Activated CD4-positive, alpha-beta memory T cell treated with anti-CD3 and anti-CD28 coated beads, Interleukin-2, amount 10 ng/mL, durations not matched to agents 7 days and 5 days (primary cell): Measurements from ENCODE around the gene ORMDL1. TPM values are rescaled to one million over a fixed set of nuclear protein-coding genes. Genes with fewer than 3 reads are reported as not detected.

Experiments
- CTCF ChIA-PET: fragments of 350-600 bp; sonication (Branson Sonifier 250); formaldehyde crosslinking; loops from one replicate; lab custom pipeline; 2021; ENCODE audit warnings: antibody characterized with exemption, inconsistent platforms; lab: Charles Lee
- POLR2A ChIA-PET: fragments of 350-600 bp; sonication (Branson Sonifier 250); formaldehyde crosslinking; loops from one replicate; lab custom pipeline; 2021; ENCODE audit warnings: antibody characterized with exemption; lab: Charles Lee
- DNase-seq: peaks from one replicate; pipeline ENCODE4 v3.0.0-alpha.2; 2020
- H3K27ac Mint-ChIP-seq: one replicate; pipeline ENCODE4 v1.8.0; 2021; ENCODE audit warnings: mild to moderate bottlenecking, mixed read lengths
- H3K27me3 Mint-ChIP-seq: one replicate; pipeline ENCODE4 v1.8.0; 2021; ENCODE audit warnings: mixed read lengths
- H3K36me3 Mint-ChIP-seq: one replicate; pipeline ENCODE4 v1.8.0; 2021; ENCODE audit warnings: low read depth, mixed read lengths
- H3K4me1 Mint-ChIP-seq: one replicate; pipeline ENCODE4 v1.8.0; 2021; ENCODE audit warnings: mixed read lengths
- H3K4me3 Mint-ChIP-seq: one replicate; pipeline ENCODE4 v1.8.0; 2021; ENCODE audit warnings: mild to moderate bottlenecking, mixed read lengths
- H3K9me3 Mint-ChIP-seq: one replicate; pipeline ENCODE4 v1.8.0; 2021; ENCODE audit warnings: mixed read lengths
- total RNA-seq, 2 experiments: library from RNA; stranded (reverse); gene quantifications; one replicate each; pipeline ENCODE4 v1.2.3, GENCODE V29; 2021

ORMDL1 gene
- total RNA-seq, 2 experiments from 2014 or later = 87.4 to 89.4 TPM

DNA sequence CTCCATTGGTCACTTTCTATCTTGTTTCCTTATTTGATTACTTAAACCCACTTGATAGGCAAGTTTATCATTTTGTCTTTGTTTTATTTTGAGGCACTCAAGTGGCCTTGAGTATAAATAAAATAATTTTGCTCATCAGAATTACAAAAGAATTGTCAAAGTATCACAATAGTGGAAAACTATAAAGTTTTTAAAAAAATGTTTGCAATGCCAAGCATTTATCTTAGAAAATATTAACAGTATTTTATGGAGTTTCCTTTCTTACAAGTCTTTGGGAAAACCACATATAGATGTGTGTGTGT is 14.8 kb upstream of the ORMDL1 start:
- no peak for DNase-seq
- Mint-ChIP-seq H3K27me3 (no peaks in the 10 kb centered on the region), H3K4me3 (no peak overlapping the region), H3K4me1 (peaks cover 5% of the 10 kb centered on the region), H3K36me3 (peaks cover 24% of the 10 kb centered on the region), H3K9me3 (no peaks in the 10 kb centered on the region), H3K27ac (no peak overlapping the region)
- POLR2A ChIA-PET = interaction anchor here (0.6 to 1.4 kb wide), 3 partner anchors 10 to 36 kb away, joined by 3 to 4 read pairs (median 4); partner anchors contain the start of gene OSGEPL1
- CTCF ChIA-PET = interaction anchor here (0.7 to 3.0 kb wide), 15 partner anchors 9 to 474 kb away, joined by 3 to 18 read pairs (median 4); partner anchors contain the start of gene OSGEPL1

DNA sequence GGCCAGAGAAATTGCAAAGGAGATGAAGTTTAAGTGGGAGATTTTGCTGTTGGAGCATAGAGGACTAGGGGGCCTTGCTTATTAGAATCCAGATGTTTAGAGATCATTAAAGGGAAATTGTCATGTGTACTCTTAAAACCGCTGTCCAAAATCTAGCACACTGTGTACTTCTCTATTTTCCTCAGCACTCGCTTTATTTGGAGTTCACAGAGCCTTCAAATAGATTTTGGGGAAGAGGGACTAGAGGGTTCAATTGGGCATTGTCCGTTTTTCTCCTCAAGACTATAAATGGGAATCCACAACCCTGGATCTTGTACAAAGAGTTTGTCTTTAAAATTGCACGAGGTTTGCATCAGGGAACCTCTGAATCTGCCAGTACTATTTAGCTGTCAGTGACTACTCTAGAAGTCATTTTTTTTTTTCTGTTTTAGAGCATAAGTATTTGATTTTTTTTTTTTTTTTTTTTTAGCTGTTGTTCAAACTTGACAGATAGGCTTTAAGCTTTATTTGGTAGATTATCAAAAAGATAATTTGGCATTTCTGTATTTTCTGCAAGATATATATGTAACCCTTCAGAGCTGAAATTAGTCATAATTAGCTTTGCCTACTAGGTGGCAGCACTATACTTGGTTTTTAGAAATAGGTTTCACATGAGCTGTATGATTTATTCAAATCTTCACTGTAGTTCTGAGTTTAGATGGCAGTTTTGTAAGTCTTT is 14.3 kb upstream of the ORMDL1 start:
- POLR2A ChIA-PET = interaction anchor here (0.6 to 1.4 kb wide), 4 partner anchors 9 to 36 kb away, joined by 3 to 4 read pairs (median 4); partner anchors contain the start of genes ORMDL1, OSGEPL1 and PMS1

DNA sequence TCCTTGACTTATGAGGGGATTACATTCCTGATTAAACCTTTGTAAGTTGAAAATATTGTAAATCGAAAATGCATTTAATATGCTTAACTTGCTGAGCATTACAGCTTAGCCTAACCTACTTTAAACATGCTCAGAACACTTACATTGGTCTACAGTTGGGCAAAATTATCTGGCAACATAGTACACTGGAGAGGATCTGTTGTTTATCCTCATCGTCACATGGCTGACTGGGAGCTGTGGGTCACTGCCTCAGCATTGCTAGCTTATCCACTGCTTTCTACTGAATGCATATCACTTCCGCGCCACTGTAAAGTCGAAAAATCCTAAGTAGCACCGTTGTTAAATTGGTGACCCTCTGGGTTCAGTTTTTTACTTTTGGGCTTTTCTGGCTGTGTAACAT is 13.8 kb upstream of the ORMDL1 start:
- ChIA-PET CTCF (interaction anchor here (1.0 to 3.0 kb wide), 3 partner anchors 23 to 39 kb away, joined by 4 to 18 read pairs (median 8); partner anchors contain the start of gene OSGEPL1), POLR2A (interaction anchor here (1.0 to 1.4 kb wide), 3 partner anchors 9 to 35 kb away, joined by 3 to 4 read pairs (median 4); partner anchors contain the start of genes ORMDL1, OSGEPL1 and PMS1)
- Mint-ChIP-seq H3K36me3 (peaks cover 31% of the 10 kb centered on the region), H3K4me1 (peaks cover 7% of the 10 kb centered on the region), H3K27me3 (no peaks in the 10 kb centered on the region), H3K27ac (no peak overlapping the region), H3K9me3 (no peaks in the 10 kb centered on the region), H3K4me3 (no peak overlapping the region)
- no peak for DNase-seq

More for the DNA sequence above, 14.3 kb upstream of the ORMDL1 start:
- CTCF ChIA-PET = interaction anchor here (0.7 to 3.0 kb wide), 15 partner anchors 8 to 474 kb away, joined by 3 to 18 read pairs (median 4); partner anchors contain the start of gene OSGEPL1
- DNase-seq = no peak
- H3K4me3 Mint-ChIP-seq = no peak overlapping the region
- no peak overlapping the region for H3K27ac Mint-ChIP-seq
- no peaks in the 10 kb centered on the region for H3K27me3 Mint-ChIP-seq
- peaks cover 5% of the 10 kb centered on the region for H3K4me1 Mint-ChIP-seq
- no peaks in the 10 kb centered on the region for H3K9me3 Mint-ChIP-seq
- H3K36me3 Mint-ChIP-seq = peaks cover 27% of the 10 kb centered on the region

DNA sequence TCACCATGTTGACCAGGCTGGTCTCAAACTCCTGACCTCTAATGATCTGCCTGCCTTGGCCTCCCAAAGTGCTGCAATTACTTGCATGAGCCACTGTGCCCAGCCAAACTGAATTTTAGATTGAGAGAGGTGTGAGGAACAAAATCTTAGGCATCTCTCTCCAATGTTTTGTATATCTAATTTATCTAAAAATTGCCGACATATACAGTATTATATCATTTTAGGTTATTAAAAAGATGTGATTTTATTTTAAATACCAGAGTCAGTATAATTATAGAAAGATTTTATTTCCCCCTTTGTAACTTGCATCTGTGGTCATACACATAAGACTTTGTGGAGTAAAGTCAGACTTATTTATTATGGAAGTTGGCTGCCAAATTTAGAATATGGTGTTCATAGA is 10.2 kb upstream of the ORMDL1 start:
- Mint-ChIP-seq H3K9me3 (no peaks in the 10 kb centered on the region), H3K27ac (no peak overlapping the region), H3K36me3 (peaks cover 25% of the 10 kb centered on the region), H3K4me1 (peaks cover 21% of the 10 kb centered on the region), H3K4me3 (no peak overlapping the region), H3K27me3 (no peaks in the 10 kb centered on the region)
- ChIA-PET POLR2A (no interaction called here), CTCF (interaction anchor here (1.1 to 1.4 kb wide), 2 partner anchors 10 to 32 kb away, joined by 3 to 4 read pairs; partner anchors contain the start of genes ORMDL1, OSGEPL1 and PMS1)
- no peak for DNase-seq

DNA sequence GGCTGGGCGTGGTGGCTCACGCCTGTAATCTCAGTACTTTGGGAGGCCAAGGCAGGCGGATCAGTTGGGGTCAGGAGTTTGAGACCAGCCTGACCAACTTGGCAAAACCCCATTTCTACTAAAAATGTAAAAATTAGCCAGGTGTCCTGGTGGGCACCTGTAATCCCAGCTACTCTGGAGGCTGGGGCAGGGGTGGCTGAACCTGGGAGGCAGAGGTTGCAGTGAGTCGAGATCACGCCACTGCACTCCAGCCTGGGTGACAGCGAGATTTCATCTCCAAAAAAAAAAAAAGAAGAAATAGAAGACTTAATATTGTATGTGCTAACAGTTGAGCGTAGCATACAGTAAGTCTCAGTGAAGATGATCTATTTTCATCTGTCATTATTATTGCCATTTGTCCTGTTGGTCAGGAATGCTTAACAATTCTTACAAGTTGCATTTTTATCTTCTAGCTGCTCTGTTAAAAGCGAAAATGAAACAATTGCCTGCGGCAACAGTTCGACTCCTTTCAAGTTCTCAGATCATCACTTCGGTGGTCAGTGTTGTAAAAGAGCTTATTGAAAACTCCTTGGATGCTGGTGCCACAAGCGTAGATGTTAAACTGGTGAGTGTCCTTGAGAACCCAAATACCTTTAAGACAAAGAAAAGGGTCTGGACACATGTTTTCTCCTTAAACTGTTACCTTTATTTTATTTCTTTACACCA is 7.4 kb upstream of the ORMDL1 start:
- H3K9me3 Mint-ChIP-seq = no peaks in the 10 kb centered on the region
- peak overlapping the region; percentile 65 for H3K27ac Mint-ChIP-seq
- peak; percentile 37 for DNase-seq
- peak overlapping the region; percentile 68 for H3K4me3 Mint-ChIP-seq
- no peaks in the 10 kb centered on the region for H3K27me3 Mint-ChIP-seq
- CTCF ChIA-PET = interaction anchor here (0.7 to 3.6 kb wide), 4 partner anchors 7 to 150 kb away, joined by 3 to 27 read pairs (median 4); partner anchors contain the start of gene OSGEPL1
- peaks cover 28% of the 10 kb centered on the region for H3K36me3 Mint-ChIP-seq
- peaks cover 31% of the 10 kb centered on the region for H3K4me1 Mint-ChIP-seq
- POLR2A ChIA-PET = interaction anchor here (0.6 to 1.6 kb wide), 4 partner anchors 8 to 130 kb away, joined by 3 to 6 read pairs (median 4); partner anchors contain the start of gene OSGEPL1

DNA sequence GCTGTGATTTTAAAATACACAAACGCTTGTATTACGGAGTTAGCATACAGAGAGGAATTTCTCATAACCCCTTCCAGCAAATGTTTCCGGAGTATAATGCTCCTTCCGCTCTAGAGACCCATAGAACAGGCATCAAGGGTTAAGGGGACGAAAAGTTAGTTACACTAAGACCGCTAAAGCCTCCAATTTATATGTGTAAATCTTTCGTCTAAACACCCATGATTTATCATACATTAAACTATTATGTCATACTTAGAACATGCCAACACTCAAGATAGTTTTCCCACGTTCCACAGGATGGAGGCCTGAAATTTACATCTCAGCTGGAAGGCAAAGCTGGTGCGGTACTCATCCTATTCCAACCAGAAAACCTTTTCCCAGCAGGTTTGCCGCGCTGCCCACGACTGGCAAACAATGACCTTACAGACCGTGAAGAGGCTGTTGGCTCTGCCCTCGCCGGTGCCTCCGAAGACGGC is 650 bp downstream of the ORMDL1 start:
- peaks cover 71% of the 10 kb centered on the region for H3K36me3 Mint-ChIP-seq
- no peaks in the 10 kb centered on the region for H3K27me3 Mint-ChIP-seq
- CTCF ChIA-PET = interaction anchor here (0.7 to 2.3 kb wide), 5 partner anchors 15 to 124 kb away, joined by 3 to 25 read pairs (median 3); partner anchors contain the start of genes ASNSD1 and OSGEPL1
- H3K9me3 Mint-ChIP-seq = no peaks in the 10 kb centered on the region
- peaks cover 62% of the 10 kb centered on the region for H3K4me1 Mint-ChIP-seq
- DNase-seq = no peak
- peak overlapping the region; percentile 93 for H3K4me3 Mint-ChIP-seq
- peak overlapping the region; percentile 93 for H3K27ac Mint-ChIP-seq
- POLR2A ChIA-PET = interaction anchor here (0.6 to 8.8 kb wide), 14 partner anchors 8 to 867 kb away, joined by 3 to 104 read pairs (median 4); partner anchors contain the start of genes ANKAR, OSGEPL1 and WDR75

DNA sequence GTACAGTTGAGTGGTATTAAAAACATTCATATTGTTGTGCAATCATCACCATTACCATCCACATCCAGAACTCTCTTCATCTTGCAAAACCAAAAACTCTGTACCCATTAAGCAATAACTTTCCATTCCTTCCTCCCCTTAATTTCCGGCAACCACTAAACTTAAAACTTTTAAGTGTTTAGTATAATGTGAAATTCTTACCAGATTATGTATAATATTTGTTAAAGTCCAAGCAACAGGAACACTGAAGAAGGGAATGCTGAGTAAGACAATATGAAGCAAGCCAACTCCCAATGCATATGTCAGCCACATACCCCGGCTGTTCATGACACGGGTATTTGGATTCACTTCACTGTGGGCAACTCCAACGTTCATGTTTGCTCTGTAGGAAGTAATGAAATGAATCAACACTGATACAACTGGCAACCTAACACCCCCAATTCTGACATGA is 1.9 kb downstream of the ORMDL1 start:
- H3K9me3 Mint-ChIP-seq = no peaks in the 10 kb centered on the region
- peak overlapping the region; percentile 93 for H3K27ac Mint-ChIP-seq
- peaks cover 60% of the 10 kb centered on the region for H3K4me1 Mint-ChIP-seq
- peak overlapping the region; percentile 93 for H3K4me3 Mint-ChIP-seq
- ChIA-PET POLR2A (interaction anchor here (0.7 to 8.8 kb wide), 5 partner anchors 9 to 537 kb away, joined by 3 to 104 read pairs (median 6); partner anchors contain the start of genes HIBCH and OSGEPL1), CTCF (interaction anchor here (1.4 kb wide), 1 partner anchor 19 kb away, joined by 7 read pairs; the partner anchor contains the start of gene OSGEPL1)
- DNase-seq = peak; percentile 21
- no peaks in the 10 kb centered on the region for H3K27me3 Mint-ChIP-seq
- H3K36me3 Mint-ChIP-seq = peaks cover 76% of the 10 kb centered on the region

DNA sequence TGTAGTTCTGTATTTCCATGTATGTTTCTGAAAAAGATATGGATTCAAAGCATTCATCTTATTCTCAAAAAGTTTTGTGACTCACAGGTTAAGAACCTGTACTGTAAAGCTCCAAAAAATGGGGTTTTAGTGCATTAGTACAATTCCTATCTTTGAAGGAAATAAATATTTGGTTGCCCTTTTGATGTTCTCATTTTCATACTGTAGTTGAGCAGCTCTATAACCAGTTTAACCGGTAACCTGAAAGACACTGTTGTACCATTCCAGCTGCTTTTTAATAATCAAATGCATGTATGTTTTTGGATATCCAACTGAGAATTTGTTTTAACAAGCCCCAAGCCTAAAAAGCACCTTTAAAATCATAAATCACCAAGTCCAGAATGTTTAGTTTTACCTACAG is 11.9 kb downstream of the ORMDL1 start:
- no peak overlapping the region for H3K4me3 Mint-ChIP-seq
- ChIA-PET POLR2A (interaction anchor here (1.0 to 1.9 kb wide), 2 partner anchors 9 to 10 kb away, joined by 3 to 7 read pairs; partner anchors contain the start of gene OSGEPL1), CTCF (interaction anchor here (0.6 to 1.6 kb wide), 3 partner anchors 9 to 64 kb away, joined by 4 to 10 read pairs (median 5); partner anchors contain the start of gene OSGEPL1)
- H3K36me3 Mint-ChIP-seq = peaks cover 51% of the 10 kb centered on the region
- peaks cover 5% of the 10 kb centered on the region for H3K4me1 Mint-ChIP-seq
- no peaks in the 10 kb centered on the region for H3K27me3 Mint-ChIP-seq
- no peaks in the 10 kb centered on the region for H3K9me3 Mint-ChIP-seq
- DNase-seq = no peak
- H3K27ac Mint-ChIP-seq = no peak overlapping the region

DNA sequence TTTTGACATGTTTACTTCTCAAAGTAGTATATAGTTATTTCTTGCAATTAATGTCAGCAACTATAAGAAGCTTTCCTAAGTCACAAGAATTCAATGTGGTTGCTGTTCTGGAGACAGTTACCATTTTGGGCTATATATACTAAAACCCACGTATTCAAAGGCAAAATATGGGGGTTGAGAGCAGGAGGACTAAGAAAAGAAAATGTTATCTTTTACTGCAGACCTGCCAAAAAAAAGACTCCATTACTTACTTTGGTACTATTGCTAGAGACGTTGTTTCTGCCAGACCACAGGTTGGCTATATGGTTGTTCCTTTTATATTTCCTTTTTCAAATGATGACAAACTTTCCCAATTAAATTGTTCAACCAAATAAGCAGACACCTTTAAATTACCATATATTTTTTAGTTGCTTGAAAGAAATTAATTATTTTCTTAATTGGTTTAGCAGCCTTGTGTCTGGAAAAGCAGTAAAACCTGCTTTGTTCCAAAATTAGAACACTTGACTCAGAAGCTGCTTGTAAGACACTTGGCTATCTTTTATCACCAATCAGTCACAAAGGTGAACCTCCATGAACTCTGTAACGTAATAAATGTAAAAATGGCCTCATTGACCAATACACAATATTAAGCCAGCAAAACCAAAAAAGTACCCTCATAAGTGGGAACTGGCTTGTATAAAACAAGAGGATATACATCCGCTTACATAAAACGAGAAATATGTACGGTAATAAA is 13.4 kb downstream of the ORMDL1 start:
- Mint-ChIP-seq H3K36me3 (peaks cover 55% of the 10 kb centered on the region), H3K9me3 (no peaks in the 10 kb centered on the region), H3K4me3 (no peak overlapping the region), H3K27me3 (no peaks in the 10 kb centered on the region), H3K27ac (no peak overlapping the region), H3K4me1 (peaks cover 5% of the 10 kb centered on the region)
- POLR2A ChIA-PET = no interaction called here
- CTCF ChIA-PET = interaction anchor here (1.6 kb wide), 1 partner anchor 8 kb away, joined by 10 read pairs; the partner anchor contains the start of gene OSGEPL1
- DNase-seq = no peak

DNA sequence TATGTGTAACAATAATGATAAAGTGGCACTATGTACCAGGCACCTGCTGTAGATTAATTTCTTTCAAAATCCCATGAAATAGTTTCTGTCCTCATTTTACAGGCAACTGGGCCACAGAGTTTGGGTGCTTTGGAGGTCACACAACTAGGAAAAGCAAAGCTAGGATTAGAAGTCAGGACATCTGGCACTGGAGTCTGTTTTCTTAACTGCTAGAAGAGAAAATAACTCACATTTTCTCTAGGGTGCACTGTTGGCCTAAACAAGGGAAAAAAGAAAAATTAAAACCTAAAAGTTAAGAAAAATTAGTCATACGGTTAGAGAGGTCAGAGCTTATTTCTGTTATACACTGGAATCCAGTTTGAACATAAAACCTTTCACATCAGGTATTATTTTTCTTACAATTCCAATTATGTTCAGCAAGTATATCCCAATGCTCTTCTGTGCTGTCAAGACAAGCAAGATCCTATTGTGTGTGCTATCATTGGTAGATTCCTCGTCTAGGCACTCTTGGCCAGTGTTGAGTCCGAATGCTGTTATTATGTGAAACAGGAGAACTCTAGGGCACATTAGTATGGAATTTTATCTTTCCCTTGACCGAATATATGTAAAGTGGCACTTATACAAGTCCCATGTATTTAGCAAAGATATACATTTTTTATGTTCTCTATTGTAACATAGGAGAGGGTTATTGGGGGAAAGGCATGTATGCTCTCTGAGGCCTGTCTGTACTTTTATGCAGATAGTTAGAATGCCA is 20.1 kb downstream of the ORMDL1 start:
- no peak for DNase-seq
- Mint-ChIP-seq H3K27me3 (no peaks in the 10 kb centered on the region), H3K36me3 (peaks cover 21% of the 10 kb centered on the region), H3K4me1 (peaks cover 17% of the 10 kb centered on the region), H3K4me3 (no peak overlapping the region), H3K9me3 (no peaks in the 10 kb centered on the region), H3K27ac (peak overlapping the region; percentile 54)
- CTCF ChIA-PET = interaction anchor here (1.3 to 4.6 kb wide), 11 partner anchors 7 to 102 kb away, joined by 3 to 45 read pairs (median 10); partner anchors contain the start of genes ANKAR and ASNSD1
- POLR2A ChIA-PET = interaction anchor here (0.7 to 4.9 kb wide), 6 partner anchors 10 to 1117 kb away, joined by 3 to 104 read pairs (median 14); partner anchors contain the start of genes ASNSD1, ORMDL1 and PMS1
